ENCODE results near the gene GTPBP6.
"Not testable (repeated sequence)": the region's sequence is repeated elsewhere in the genome, so short reads cannot be mapped to it uniquely, and the experiment has no call there.

DNA sequence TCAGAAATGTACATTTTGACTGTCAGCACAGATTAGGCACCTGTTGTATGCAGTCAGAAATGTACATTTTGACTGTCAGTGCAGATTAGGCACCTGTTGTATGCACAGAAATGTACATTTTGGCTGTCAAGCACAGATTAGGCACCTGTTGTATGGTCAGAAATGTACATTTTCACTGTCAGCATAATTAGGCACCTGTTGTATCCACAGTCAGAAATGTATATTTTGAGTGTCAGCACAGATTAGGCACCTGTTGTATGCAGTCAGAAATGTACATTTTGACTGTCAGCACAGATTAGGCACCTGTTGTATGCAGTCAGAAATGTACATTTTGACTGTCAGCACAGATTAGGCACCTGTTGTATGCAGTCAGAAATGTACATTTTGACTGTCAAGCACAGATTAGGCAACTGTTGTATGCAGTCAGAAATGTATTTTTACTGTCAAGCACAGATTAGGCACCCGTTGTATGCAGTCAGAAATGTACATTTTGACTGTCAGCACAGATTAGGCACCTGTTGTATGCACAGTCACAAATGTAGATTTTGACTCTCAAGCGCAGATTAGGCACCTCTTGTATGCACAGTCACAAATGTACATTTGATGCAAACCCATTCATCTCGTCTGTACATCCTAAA lies 11.9 kb downstream of the GTPBP6 start:
- TF ChIP-seq POLR2A (IDR thresholded peaks at IDR 0.05), result not testable (repeated sequence)
- TF ChIP-seq, protein P1, sequence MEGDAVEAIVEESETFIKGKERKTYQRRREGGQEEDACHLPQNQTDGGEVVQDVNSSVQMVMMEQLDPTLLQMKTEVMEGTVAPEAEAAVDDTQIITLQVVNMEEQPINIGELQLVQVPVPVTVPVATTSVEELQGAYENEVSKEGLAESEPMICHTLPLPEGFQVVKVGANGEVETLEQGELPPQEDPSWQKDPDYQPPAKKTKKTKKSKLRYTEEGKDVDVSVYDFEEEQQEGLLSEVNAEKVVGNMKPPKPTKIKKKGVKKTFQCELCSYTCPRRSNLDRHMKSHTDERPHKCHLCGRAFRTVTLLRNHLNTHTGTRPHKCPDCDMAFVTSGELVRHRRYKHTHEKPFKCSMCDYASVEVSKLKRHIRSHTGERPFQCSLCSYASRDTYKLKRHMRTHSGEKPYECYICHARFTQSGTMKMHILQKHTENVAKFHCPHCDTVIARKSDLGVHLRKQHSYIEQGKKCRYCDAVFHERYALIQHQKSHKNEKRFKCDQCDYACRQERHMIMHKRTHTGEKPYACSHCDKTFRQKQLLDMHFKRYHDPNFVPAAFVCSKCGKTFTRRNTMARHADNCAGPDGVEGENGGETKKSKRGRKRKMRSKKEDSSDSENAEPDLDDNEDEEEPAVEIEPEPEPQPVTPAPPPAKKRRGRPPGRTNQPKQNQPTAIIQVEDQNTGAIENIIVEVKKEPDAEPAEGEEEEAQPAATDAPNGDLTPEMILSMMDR (IDR thresholded peaks at IDR 0.05), result not testable (repeated sequence)
